ENCODE measurements around the gene RND1.

Gene RND1

DNA sequence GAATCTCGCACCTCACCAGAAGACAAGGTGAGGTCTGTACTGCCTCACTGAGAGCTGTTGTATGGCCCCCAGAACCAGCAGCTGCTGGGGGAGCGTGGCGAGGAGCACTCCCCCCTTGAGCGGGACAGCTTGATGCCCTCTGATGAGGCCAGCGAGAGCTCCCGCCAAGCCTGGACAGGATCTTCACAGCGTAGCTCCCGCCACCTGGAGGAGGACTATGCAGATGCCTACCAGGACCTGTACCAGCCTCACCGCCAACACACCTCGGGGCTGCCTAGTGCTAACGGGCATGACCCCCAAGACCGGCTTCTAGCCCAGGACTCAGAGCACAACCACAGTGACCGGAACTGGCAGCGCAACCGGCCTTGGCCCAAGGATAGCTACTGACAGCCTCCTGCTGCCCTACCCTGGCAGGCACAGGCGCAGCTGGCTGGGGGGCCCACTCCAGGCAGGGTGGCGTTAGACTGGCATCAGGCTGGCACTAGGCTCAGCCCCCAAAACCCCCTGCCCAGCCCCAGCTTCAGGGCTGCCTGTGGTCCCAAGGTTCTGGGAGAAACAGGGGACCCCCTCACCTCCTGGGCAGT is 38.1 kb downstream of the RND1 start:
- DNase-seq (ENCODE audit: low read depth), result no peak

- DNase-seq (ENCODE audit: low read depth), result no peak
Observed at GRCh38 chr12:48827026-48827425, 38.6 kb downstream of the RND1 start.

DNA sequence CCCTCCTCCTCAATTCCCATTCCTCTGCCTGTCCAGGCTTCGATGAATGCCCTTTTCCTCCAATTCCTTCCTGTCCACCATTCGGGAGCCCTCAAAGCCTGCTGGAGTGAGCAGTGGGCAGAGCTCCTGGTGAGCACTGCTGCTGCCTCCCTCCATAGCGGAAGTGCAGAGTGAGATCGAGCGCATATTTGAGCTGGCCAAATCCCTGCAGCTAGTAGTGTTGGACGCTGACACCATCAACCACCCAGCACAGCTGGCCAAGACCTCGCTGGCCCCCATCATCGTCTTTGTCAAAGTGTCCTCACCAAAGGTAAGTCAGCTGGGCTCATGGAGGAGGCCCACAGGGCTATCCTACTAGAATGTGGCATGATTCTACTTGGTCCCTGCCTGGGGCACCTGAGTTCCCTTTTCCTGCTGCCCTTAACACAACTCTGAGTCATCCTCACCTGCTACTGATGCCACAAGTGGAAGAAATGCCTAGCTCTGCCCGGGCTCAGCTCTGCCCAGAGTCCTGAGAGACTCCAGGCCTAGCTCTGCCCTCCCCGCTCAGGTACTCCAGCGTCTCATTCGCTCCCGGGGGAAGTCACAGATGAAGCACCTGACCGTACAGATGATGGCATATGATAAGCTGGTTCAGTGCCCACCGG is 39.3 kb downstream of the RND1 start:
- DNase-seq (ENCODE audit: low read depth), result no peak

DNA sequence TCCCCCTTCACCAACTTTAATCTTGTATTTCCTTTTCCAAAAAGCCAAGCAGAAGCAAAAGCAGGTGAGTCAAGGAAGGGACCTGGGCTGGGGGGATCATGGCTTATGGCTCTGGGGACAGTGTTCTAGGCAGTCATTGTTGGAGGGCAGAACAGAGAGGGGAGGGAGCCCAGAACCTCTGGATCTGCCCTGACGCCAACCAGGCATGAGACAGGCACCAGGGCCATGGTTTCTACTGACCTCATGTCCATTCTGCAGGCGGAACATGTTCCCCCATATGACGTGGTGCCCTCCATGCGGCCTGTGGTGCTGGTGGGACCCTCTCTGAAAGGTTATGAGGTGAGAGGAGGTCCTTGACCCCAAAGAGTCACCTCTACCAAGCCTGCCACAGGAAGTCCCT is 40.8 kb downstream of the RND1 start:
- no peak for DNase-seq (ENCODE audit: low read depth)

- DNase-seq (ENCODE audit: low read depth), result no peak
Observed at GRCh38 chr12:48824112-48824511, 41.6 kb downstream of the RND1 start.

- no peak for DNase-seq (ENCODE audit: low read depth)
Observed at GRCh38 chr12:48823281-48823680, 42.4 kb downstream of the RND1 start.

DNA sequence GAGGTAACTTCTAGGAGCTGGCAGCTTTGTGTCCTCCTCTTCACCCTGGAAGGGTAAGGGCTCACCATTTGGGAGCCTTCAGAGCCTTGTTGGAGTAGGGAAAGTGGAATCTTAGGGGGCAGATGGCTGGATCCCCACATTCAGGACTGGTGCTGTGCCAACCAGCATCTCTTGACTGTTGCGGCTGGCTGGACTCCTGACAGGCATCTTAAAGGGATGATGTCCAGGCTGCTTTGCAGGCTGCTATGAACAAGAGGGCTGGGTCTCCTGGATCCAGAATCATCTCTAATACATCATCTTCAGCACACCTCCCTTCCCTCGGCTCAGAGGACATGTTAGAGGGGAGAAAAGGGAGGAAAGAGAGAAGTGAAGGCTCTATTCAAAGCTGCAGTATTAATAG is 43.0 kb downstream of the RND1 start:
- DNase-seq (ENCODE audit: low read depth), result no peak

DNA sequence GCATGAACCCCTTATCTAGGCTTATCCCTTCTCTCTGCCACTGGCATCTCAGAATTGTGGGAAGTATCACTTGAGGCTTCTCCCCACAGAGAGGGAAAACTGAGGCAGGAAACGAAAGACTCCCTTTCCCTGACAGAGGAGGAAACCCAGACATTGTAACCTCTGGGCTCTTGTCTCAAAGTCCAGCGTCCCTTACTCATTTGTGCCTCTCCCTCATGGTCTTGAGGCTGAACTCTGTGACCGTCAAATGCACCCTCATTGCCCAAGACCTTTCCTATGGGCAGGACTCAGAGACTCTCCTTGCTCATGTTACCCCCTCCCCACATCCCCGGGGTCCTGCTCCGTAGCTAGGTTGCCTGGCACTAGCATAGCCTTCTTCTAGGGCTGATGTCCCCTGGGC is 43.5 kb downstream of the RND1 start:
- DNase-seq (ENCODE audit: low read depth), result no peak

DNA sequence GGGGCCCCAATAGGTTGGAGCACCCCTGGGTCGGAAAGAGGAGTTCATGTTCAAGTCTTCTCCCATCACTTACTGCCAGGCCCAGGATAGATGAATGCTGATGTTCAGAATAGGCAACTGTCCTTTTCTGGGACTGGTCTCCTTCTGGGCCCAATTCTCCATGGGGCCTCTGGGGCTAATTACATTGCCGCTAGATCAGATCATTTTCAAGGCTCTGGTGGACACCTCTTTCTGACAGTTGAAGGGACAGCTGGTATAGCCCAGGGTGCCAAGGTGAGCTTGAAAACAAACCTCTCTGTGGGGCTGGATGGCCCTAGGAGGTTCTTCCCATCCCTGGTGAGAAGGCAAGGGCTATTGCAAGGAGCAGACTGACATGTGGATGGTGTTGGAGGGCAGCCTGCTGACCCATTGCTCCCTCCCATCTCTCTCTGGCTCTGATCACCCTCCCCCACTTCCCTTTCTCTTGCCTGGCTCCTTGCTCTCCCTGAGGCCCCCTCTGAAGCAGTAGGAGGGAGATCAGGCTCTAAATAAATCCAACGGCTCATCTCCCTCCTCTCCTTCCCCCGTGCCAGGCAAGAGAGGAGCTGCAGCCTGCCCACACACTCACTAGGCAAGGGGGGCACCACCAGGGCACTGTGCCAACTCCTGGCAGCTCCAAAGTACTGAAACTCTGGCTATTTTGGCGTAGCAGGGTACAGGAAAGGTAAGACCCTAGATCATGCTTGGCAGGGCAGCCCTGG is 45.5 kb downstream of the RND1 start:
- DNase-seq (ENCODE audit: low read depth), result no peak

DNA sequence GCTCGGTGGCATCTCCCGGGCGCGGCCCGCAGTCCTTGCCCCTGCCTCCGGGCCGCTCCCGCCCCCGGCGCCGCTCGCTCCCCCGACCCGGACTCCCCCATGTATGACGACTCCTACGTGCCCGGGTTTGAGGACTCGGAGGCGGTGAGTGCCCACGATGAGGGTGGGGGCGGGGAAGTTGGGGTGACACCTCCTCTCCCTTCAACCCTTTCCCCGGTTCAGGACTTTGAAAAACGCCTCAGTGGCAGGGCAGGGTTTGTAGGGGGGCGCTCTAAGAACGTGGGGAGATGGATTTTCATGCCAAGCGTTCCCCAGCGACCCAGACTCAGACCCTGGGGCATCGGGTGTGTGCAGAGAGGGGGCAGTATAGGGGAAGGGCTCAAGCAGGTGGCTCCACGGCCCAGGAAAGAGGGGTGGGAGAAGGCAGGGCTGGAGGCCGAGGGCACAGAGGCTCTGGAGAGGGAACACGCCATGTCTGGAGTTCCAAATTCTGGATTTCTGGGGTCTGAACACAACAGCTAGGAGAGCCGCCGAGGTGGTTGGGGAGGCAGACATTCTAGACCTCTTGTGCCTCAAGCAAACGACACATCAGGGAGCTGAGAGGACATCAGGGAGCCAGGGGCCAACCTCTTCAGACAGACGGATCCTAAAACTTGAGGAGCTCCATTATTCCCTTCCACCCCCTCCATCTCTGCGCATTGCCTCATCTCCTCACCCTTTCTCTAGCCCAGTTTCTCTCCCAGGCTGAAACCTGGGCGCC is 46.7 kb downstream of the RND1 start:
- DNase-seq (ENCODE audit: low read depth), result peak; percentile 49

GRCh38 chr12:48817873-48818830 is 47.5 kb downstream of the RND1 start, which contains the start of gene CACNB3:
Gene CACNB3 (plus strand): TSS chr12:48818496. CDS start chr12:48818930, 434 bp downstream.
- peak; percentile 71 for DNase-seq (ENCODE audit: low read depth)

DNA sequence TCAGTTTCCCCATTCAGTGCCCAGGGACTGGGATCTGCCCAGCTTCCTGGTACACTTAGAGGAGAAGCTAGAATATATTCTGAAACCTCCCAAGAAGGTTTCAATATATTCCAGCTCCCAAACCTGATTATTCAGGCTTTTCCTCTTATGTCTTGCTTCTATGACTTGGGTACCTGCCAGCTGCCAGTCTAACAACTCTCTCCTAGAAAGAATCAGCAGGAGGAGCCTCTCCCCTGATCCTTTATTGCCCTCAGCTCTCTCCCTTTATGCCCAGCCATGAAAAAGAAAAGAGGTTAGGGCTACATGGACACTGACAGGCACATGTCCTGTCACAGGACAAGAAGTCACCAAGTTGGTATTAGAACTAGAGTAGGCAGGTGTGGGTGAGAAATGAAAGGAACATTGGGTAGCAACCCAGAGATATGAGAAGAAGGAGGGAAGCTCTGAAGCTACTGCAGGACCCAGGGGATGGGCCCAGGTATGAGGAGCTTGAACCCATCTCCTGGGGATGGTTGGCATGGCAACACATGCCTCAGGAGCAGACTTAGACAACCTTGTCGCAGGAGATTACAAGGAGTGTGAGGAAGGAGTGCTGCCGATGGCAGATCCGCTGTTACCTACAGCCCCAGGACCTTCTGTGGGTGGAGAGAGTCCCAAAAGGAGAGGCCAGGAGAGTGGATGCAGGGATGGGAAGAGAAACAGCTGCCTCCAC is 49.4 kb downstream of the RND1 start:
- DNase-seq (ENCODE audit: low read depth), result no peak

GRCh38 chr12:48815126-48816110 is 50.3 kb downstream of the RND1 start:
- DNase-seq (ENCODE audit: low read depth), result no peak

- peak; percentile 41 for DNase-seq (ENCODE audit: low read depth)
Observed at GRCh38 chr12:48814262-48815125, 51.2 kb downstream of the RND1 start.

GRCh38 chr12:48813465-48814261 is 52.0 kb downstream of the RND1 start:
- DNase-seq (ENCODE audit: low read depth), result no peak

GRCh38 chr12:48812389-48812788 is 53.3 kb downstream of the RND1 start:
- no peak for DNase-seq (ENCODE audit: low read depth)

- DNase-seq (ENCODE audit: low read depth), result no peak
Observed at GRCh38 chr12:48811437-48812090, 54.1 kb downstream of the RND1 start.
